ENCODE results near the gene RFX7.

GRCh38 chr15:56215769-56216168 is 27.9 kb downstream of the RFX7 start:
- TF ChIP-seq TEAD4 (IDR thresholded peaks at IDR 0.05) (no peak), EGR1 (IDR thresholded peaks at IDR 0.05) (no peak), EP300 (IDR thresholded peaks at IDR 0.05; ENCODE audit: borderline replicate concordance) (no peak)

Measured in Ishikawa (cell line).